GM19035 (cell line): ENCODE data around the gene FMNL3.

Source experiments
- ATAC-seq: cut with Tn5 transposase; IDR thresholded peaks from one replicate; pipeline ENCODE4 v1.9.1; 2021; ENCODE audit not compliant: unreplicated experiment

FMNL3 gene

GRCh38 chr12:49635656-49636055, 71.5 kb downstream of the FMNL3 start:
- no peak for ATAC-seq

- no peak for ATAC-seq
These were observed 72.2 kb downstream of the FMNL3 start for GRCh38 chr12:49635036-49635435.

- no peak for ATAC-seq
These were observed 73.4 kb downstream of the FMNL3 start for GRCh38 chr12:49633703-49634345.

GRCh38 chr12:49632986-49633702, 74.1 kb downstream of the FMNL3 start:
- ATAC-seq, result no peak

GRCh38 chr12:49632401-49632800, 74.8 kb downstream of the FMNL3 start:
- ATAC-seq, result no peak

- no peak for ATAC-seq
These were observed 75.8 kb downstream of the FMNL3 start for GRCh38 chr12:49631336-49631907.

GRCh38 chr12:49627752-49628360, 79.3 kb downstream of the FMNL3 start:
- ATAC-seq, result no peak

GRCh38 chr12:49626836-49627235, 80.4 kb downstream of the FMNL3 start:
- no peak for ATAC-seq

GRCh38 chr12:49626169-49626835, 80.9 kb downstream of the FMNL3 start:
- ATAC-seq, result no peak

GRCh38 chr12:49624921-49625577, 82.2 kb downstream of the FMNL3 start:
- no peak for ATAC-seq

GRCh38 chr12:49623142-49623904, 83.9 kb downstream of the FMNL3 start, which contains the start of gene PRPF40B:
PRPF40B (plus strand) TSS chr12:49623561; CDS start chr12:49623591, 30 bp downstream.
- ATAC-seq, result peak; percentile 75

- ATAC-seq, result peak; percentile 31
These were observed 84.6 kb downstream of the FMNL3 start for GRCh38 chr12:49622501-49623141.

- peak; percentile 8 for ATAC-seq
These were observed 85.3 kb downstream of the FMNL3 start for GRCh38 chr12:49621651-49622500.

GRCh38 chr12:49619286-49619685, 87.9 kb downstream of the FMNL3 start:
- no peak for ATAC-seq

- ATAC-seq, result no peak
These were observed 88.6 kb downstream of the FMNL3 start for GRCh38 chr12:49618576-49618975.

- ATAC-seq, result no peak
These were observed 90.5 kb downstream of the FMNL3 start for GRCh38 chr12:49616533-49617219.

GRCh38 chr12:49615725-49616124, 91.5 kb downstream of the FMNL3 start:
- no peak for ATAC-seq

GRCh38 chr12:49612210-49612609, 95.0 kb downstream of the FMNL3 start:
- no peak for ATAC-seq
